H54 (cell line): ENCODE results near the gene CAPN11.
A peak's percentile ranks its signal among the peaks of the same experiment; 100 is the strongest.
"Not testable (repeated sequence)": the region's sequence is repeated elsewhere in the genome, so short reads cannot be mapped to it uniquely, and the experiment has no call there.

Experiments used
- DNase-seq: peaks from one replicate; pipeline ENCODE4 v3.0.0; 2011; ENCODE audit warnings: low spot score, mixed read lengths; ENCODE audit not compliant: insufficient read length
- FAIRE-seq: peaks from 3 replicates; lab custom pipeline; 2011; peaks lifted over from hg19 to GRCh38; lab: Jason Lieb, UNC
- POLR2A ChIP-seq: IDR thresholded peaks from 2 replicates; pipeline ENCODE4 v1.6.1; 2011; ENCODE audit warnings: low read depth, mild to moderate bottlenecking, low read length

CAPN11 gene

GRCh38 chr6:44189257-44189656, 30.6 kb downstream of the CAPN11 start:
- DNase-seq (peak; percentile 3), FAIRE-seq (no peak)
- TF ChIP-seq POLR2A = no peak

- FAIRE-seq (no peak), DNase-seq (no peak)
- no peak for TF ChIP-seq POLR2A
Observed at GRCh38 chr6:44190715-44191114, 32.1 kb downstream of the CAPN11 start.

- TF ChIP-seq POLR2A = no peak
- FAIRE-seq (no peak), DNase-seq (peak; percentile 49)
Observed at GRCh38 chr6:44192428-44193041, 33.9 kb downstream of the CAPN11 start.

GRCh38 chr6:44193307-44193910, 34.8 kb downstream of the CAPN11 start:
- no peak for TF ChIP-seq POLR2A
- FAIRE-seq = no peak
- DNase-seq = peak; percentile 0

GRCh38 chr6:44194326-44194725, 35.7 kb downstream of the CAPN11 start:
- DNase-seq (peak; percentile 1), FAIRE-seq (no peak)
- TF ChIP-seq POLR2A = no peak

- FAIRE-seq, DNase-seq: not testable (repeated sequence)
Observed at GRCh38 chr6:44196351-44196750, 37.7 kb downstream of the CAPN11 start.

- TF ChIP-seq POLR2A = no peak
- DNase-seq = peak; percentile 2
- FAIRE-seq = no peak
Observed at GRCh38 chr6:44198684-44199083, 40.1 kb downstream of the CAPN11 start.

- FAIRE-seq (no peak), DNase-seq (no peak)
- no peak for TF ChIP-seq POLR2A
Observed at GRCh38 chr6:44199883-44200282, 41.3 kb downstream of the CAPN11 start.

GRCh38 chr6:44201200-44201599, 42.6 kb downstream of the CAPN11 start:
- no peak for TF ChIP-seq POLR2A
- DNase-seq (peak; percentile 1), FAIRE-seq (no peak)

GRCh38 chr6:44201638-44202303, 43.2 kb downstream of the CAPN11 start:
- peak; percentile 1 for DNase-seq
- no peak for FAIRE-seq
- TF ChIP-seq POLR2A = no peak

- no peak for TF ChIP-seq POLR2A
- FAIRE-seq = no peak
- peak; percentile 0 for DNase-seq
Observed at GRCh38 chr6:44202332-44202971, 43.8 kb downstream of the CAPN11 start.

GRCh38 chr6:44202972-44203750, 44.5 kb downstream of the CAPN11 start:
- no peak for TF ChIP-seq POLR2A
- FAIRE-seq (no peak), DNase-seq (peak; percentile 1)

- FAIRE-seq = no peak
Observed at GRCh38 chr6:44203955-44204354, 45.3 kb downstream of the CAPN11 start.

More at GRCh38 chr6:44203955-44204354, 45.3 kb downstream of the CAPN11 start:
- DNase-seq = no peak
- TF ChIP-seq POLR2A = no peak
